Stimulated activated CD8-positive, alpha-beta memory T cell treated with anti-CD3 and anti-CD28 coated beads, Interleukin-2, amount 100 ng/mL, for 48 hours (primary cell): ENCODE data around the gene UNC5B.

ENCODE experiments used
- DNase-seq, 2 donors: peaks; one replicate each; pipeline ENCODE4 v3.0.0-alpha.2; 2020; ENCODE audit warnings: low read depth in 2 of 2

UNC5B gene

GRCh38 chr10:71299071-71299785, 86.9 kb downstream of the UNC5B start:
- no peak for DNase-seq

DNA sequence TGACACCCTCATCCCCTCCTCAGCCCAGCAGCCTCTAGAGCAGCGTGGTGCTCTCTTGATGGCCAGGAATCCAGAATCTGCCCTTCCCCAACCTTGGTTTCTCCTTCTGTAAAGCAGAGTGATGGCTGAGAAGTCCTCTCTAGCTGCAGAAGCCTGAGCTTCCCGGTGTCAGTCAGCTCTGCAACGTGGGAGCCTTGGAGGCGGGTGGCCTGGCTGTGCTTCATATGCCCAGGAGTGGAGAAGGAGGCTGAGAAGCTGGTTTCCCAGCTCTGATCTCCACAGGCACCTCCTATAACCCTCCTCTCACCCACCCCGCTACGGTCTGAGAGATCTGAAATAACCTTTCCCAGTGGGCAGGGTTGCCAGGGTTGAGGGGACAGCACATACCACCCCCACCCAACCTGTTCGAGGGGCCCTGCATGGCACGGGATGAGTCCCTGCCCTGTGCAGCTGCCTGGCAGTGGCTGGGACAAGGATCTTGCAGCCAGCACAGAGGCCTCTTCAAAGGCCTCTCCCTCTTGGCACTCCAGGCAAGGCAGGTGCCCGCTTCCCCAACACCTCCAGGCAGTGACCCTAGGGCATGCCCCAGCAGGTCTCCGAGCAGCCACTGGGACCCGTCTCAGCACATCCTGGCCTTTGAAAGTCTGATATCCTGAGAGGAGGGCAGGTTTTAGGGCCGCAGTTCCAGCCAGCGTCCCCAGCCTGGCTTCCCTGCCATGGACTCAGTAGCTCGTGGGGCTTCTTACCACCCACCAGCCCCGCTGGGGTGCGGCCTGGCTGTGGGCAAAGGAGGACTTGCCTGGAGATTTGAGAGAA, 88.4 kb downstream of the UNC5B start:
- no peak for DNase-seq

DNA sequence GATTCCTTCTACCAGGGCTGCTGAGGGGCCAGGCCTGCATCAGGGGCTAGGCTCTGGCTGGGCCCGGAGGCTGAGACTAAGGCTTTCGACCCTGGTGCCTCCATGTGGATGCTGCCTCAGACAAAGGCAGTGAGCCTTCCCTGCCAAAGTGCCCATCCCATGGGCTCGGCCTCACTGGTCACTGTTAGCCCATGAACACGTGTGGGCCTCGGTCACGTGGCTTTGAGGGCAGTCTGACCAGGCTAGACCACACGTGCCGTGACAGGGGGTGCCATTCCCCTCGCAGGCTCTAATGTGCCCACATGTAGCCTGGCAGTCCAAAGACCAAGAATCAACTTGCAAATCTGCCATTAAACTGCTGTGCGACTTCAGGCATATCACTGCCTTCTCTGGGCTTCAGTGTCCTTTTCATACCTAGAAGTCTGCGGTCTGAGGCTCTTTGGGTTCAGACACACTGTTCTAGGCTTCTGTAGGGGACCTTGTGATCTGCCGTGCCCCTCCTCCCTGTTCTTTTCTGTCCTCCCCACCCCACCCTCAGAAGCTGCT, 89.1 kb downstream of the UNC5B start:
- DNase-seq, result no peak

DNA sequence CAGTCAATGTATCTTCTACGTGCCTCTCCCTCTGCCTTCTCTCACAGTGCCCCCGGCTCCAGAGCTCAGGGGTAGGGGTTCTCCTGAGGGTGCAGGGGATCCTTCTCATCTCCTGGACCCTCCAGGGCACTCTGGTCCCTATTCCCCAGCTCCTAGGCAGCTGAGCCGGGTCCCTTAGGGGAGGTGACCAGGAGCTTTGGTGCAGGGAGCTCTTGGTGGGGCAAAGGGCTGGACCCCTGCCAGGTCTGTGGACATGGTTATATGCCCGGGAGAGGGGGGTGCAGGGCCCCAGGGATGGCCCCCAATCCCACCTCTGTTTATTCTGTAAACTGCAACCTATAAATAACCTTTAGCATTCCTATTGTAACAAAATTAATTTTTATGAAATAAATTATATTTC, 90.1 kb downstream of the UNC5B start:
- no peak for DNase-seq

DNA sequence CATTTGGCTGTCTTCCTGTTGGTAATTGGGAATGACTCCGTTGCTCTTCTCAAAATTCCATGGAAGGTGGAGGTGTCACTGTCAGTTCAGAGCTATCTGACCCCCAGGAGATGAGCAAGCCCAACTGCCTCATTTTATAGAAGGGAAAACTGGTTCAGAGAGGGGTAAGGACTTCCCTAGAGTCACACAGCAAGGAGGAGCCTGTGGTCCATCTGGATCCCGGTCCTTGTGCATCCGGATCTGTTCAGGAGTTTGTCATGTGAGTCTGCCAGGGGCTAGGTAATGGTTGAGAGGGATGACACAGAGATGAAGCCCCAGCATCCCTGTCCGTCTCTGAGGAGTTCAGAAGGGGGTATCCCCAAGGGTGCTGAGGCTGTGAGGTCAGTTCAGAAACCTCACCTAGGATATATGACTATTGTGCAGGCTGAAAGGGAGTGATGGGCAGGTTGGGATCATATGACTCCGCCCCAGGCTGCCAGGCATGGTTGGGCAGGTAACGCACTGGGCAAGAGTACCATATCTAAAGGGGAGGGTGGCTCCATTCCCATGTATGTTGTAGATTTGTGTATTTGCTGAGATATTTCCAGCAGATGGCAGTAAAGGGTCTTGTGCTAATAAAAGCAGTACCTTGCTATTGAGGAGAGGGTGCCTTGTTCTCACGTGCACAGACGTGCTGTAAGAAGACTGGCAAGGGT, 90.7 kb downstream of the UNC5B start:
- DNase-seq, result no peak

- DNase-seq, result no peak
These were observed 91.2 kb downstream of the UNC5B start for GRCh38 chr10:71303569-71303907.

GRCh38 chr10:71304914-71305313, 92.5 kb downstream of the UNC5B start:
- DNase-seq, result no peak

DNA sequence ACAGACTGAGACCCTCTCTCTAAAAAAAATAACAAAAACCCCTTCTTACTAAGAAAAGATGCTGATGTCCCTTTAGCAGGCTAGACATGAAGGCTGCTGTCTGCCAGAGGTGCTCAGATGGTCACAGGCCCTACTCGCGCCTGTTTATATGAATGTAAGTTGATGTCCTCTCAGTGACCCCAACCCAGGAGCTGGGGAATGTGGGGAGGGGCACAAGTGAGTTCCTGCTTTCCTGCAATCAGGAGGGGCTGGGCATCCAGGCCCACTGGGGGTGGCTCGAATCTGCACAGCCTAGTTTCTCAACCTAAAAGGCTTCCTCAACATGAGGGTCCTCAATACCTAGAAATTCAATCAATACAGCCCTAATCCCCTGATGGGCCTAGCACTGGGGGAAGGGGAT, 94.6 kb downstream of the UNC5B start:
- DNase-seq, result no peak

- DNase-seq, result no peak
These were observed 95.2 kb downstream of the UNC5B start for GRCh38 chr10:71307469-71308085.

DNA sequence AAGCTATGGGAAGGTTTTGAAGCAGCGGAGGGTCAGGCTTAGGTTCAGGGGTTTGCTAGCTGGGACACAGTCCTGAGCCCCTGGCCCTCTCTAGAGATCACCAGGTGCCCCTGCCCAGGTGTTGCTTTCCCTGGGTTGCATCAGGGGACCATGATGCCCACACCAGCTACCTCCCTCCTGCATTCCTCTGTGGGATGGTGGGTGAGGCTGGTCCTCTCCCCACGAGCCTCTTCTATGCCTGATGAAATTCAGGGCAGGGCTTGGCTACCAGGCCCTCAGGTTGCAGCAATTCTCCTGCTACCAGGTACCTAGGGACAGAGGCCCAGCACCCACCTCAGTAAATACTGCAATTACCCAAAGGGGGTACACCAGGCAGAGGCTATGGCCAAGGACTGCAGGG, 95.9 kb downstream of the UNC5B start:
- no peak for DNase-seq

GRCh38 chr10:71308985-71309384, 96.6 kb downstream of the UNC5B start:
- DNase-seq, result no peak

DNA sequence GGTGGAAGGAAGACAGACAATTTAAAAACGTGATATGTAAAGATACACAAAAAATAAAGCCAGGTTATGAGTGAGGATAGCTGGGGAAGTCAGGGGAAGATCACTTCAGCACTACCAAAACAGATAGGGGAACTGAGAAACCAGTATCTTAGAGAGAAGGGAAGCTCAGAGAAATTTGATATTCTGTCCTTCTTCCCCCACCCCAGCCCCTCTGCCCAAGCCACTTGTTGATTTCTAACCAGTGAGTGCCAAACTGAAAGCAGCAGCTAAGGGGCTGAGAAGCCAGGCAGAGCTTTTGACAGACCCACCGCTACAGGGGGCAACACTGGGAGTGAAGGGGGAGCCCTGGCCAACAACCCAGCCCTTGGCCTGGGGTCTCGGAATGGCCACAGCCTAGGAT, 97.5 kb downstream of the UNC5B start:
- DNase-seq, result no peak

GRCh38 chr10:71312220-71312619, 99.8 kb downstream of the UNC5B start:
- no peak for DNase-seq

DNA sequence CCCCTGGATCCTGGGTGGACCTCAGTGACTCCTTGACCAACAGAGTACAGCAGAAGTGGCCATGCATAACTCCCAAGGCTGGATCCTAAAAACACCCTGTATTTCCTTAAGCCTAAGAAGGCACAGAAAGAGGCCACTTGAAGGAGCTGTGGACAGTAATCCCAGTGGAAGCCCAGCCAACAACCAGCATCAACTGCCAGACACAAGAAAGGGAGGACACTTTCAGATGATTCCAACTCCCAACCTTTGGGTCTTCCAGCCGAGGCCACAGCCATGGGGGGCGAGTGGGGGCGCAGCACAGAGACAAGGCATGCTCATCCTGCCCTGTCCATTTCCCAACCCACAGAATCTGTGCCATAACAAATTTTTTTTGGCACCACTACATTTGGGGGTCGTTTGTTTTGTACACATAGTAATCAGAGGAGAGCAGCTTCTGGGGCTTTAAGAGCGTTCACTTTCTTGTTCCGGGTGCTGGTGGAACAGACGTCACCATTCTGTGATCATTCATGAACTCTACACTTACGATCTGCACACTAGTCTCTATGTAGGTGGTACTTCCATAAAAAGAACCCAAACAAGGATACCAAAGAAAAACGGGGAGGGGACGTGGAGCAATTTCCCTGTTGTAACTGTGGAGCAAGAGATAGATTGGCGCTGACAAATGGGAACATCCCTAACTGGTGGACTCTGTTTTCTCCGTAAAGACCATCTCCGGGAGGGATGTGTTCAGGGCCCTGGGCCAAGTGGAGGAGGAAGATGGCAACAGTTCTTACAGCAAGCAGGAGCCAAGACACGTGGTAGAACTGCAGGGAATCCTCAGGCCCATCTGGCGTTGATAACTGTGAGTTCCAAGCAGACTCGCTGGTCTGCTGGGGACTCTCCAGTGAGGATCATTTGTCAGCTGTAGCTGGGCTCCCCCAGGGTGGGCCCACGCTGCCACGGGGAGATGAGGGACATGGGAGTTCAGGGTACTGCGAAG, 100.7 kb downstream of the UNC5B start:
- DNase-seq, result no peak

DNA sequence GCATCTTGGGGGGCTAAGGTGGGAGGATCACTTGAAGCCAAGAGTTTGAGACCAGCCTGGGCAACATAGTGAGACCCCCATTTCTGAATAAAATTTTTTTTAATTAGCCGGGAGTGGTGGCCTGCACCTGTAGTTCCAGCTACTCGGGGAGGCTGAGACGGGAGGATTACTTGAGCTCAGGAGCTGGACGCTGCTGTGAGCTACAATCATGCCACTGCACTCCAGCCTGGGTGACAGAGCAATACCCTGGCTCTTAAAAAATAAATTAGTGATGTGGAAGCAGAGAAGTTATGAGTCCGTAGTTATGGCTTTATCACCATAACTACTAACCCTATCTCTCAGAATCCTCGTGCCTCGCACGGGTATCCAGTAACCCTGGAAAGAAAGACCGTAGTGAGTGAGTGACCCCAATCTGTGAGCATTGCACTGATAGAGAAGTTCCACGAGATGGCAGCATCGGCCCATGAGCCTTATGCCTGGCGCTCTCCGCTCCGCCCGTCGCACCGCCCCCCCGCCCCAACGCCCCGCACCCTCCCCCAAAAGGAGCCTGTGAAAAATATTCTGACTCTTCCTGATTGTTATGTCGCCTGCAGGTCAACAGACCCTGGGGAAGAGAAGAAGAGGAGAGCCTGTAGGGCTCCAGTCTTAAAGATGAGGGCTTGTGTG, 101.8 kb downstream of the UNC5B start:
- peak; percentile 14 to 23 for DNase-seq

DNA sequence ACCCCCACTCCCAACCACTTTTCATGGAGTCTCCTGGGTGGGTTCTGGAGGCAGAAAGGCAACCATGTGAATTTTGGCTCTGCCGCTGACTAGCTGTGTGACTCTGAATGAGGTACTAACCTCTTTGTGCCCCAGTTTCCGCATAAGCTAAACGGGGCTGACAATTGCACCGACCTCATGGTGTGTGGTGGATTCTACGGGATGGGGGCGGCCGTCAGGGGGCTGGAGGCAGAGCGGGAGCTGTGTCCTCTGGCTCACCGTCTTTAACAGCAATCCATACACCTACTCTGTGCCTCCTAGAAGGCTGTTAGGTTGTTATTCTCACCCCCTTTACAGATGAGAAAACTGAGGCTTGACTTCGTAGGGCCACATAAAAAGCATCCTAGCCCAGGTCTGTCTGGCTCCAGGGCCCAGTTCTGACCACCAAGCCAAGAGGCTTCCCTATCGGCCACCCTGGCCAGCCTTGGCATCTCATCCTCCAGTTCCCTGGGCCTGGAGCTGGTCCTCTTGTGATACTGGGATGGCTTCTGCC, 102.4 kb downstream of the UNC5B start:
- no peak for DNase-seq

DNA sequence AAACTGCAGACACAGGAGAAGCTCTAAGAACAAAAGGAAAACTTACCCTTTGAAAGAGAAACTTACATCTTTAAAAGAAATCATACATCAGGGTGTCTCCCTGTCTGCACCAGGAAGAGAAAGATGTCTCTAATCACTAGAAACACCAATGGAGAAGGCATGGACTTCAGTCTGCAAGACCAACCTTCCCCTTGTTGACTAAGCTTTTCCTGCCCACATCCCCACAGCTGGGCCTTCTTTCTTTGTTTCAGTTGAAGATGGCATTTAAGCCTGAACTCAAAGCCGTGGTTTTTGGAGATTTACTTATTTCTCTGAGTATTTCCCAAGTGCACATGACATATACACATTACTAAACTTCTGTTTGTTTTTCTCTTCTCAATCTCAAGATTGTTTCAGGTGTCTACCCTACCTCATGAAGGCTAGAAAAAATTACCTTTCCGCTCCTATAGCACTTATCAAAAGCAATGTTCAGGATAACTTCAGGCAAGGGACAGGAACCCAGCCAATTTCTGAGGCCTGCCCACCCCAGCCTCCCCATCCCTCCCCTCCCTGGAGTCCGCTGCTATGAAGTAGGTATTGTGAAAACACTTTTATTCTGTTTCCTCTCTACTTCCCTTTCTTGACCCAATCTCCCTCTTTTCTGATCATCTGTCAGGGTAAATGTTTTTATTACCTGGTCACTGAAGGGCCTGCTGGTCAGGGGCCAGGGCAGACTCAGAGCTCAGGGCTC, 103.9 kb downstream of the UNC5B start:
- peak in 1 of 2 donors; percentile 5 for DNase-seq

DNA sequence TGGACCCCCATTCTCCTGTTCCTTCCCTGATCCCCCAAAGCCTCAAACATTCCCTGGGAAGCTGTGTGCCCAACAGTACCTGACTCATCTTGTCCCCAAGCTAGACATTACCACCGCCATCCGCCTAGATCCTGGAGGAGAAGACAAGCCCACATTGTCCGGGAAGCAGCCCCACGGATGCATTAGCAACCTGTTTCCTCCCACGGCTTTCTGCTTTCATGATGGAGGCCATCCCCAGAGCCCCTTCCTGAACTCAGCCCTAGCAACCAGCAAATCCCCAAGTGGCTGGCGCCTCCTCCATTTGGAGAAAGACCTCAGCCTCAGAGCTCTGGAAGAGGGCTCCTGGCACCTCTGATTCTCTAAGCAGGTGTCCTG, 104.4 kb downstream of the UNC5B start:
- no peak for DNase-seq

- DNase-seq, result no peak
These were observed 105.4 kb downstream of the UNC5B start for GRCh38 chr10:71317739-71318138.
